Stimulated activated CD4-positive, alpha-beta T cell treated with anti-CD3 and anti-CD28 coated beads, Interleukin-1b, Interleukin-23, amount 100 ng/mL, for 4 hours (primary cell): ENCODE measurements around the gene MYOM1.

ENCODE experiments used
- DNase-seq, 2 donors: peaks; one replicate each; pipeline ENCODE4 v3.0.0-alpha.2; 2020; ENCODE audit warnings: low read depth in 2 of 2

MYOM1 gene

DNA sequence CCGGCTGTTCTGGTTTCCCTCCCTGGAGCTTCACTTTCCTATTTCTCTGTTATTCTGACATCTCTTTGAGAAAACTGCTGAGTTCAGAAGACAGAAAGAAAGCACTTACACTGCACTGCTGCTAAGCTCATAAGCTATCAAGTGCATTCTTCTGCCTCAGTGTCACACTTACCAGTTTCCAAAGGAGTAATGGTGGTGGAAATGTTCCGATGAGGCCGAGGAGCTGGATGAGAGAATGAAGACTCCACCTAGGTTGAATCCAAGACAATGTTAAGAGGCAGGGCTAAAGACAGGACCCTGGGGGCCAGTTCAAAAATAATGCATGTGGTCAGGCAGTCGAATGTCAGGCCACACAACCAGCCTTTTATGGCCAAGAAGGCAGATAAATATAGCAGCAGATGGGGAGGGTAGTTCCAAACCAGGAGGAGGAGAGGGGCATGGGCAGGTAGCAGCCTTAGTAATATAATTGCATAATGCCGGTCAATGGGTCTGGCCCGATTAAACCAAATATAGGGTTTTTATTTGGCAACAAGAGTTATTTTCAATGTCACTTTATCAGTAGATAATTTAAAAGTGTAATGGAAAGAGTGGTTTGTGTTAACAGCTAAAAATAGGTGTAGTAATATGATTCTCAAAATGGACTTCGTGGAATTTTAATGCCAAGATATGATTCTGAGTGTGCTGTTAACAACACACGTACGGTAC is at the start of gene MYOM1:
TSS of gene MYOM1 (minus strand) at position 338 of the 705 bp plus-strand sequence. CDS start 4,745 bp downstream, outside the sequence.
- DNase-seq, result no peak

DNA sequence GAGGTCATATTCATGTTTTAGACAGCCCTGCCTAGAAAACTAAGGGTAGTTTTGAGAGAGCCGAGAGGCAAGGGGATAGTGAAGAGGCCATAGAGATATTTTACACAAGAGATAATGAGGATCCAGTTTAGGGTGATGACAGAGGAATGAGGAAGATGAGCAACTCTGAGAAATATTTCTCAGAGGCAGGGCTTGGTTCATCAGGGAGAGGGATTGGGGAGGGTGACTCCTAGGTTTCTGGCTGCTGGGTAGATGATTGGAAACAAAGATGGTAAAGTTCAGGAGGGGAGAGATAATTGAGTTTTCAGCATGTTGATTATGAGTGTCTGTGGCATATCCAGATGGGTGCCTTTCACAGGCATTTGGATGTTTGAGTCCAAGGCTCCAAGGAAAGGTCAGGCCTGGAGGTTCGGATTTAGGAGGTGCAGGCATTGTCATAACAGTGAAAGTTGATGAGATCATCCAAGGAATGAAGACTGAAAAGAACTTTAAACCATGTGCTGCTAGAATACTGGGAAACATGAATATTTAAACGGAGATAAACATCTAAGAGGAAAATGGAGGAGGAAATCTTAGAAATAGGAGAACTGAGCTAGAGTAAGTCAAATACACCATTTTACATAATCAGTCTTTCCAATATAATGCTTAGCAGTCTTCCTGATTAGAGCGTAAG is 49.6 kb upstream of the MYOM1 start:
- DNase-seq, result no peak

GRCh38 chr18:3268306-3268705 is 48.5 kb upstream of the MYOM1 start:
- DNase-seq, result no peak

GRCh38 chr18:3266062-3266608 is 46.4 kb upstream of the MYOM1 start:
- DNase-seq, result no peak

GRCh38 chr18:3265564-3266033 is 45.8 kb upstream of the MYOM1 start:
- no peak for DNase-seq

- no peak for DNase-seq
Observed at GRCh38 chr18:3264362-3264761, 44.6 kb upstream of the MYOM1 start.

DNA sequence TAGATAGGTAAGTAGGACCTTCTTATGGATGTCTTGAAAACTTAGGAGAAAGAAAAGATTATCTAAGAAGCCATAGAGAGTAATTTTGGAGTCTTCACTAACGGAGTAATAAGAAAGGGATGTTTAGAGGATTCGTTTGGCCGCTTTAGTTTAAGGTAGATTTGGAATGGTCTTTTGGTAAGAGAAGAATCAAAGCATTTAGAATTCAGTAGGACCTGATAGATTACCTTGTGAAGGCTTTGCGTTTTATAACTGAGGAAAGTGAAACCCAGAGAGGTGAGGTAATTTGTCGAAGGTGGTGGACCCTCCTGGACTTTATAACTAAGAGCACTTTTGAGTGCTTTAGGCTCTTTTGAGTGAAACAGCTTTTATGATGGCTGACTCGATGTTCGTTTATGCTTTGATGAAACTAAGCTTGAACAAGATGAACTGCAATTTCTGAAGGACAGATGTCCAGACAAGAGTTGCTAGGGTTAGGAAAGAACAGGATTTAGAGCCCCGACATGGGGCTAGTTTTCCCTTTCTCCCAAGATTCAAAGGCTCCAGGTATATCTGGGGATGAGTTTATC is 43.4 kb upstream of the MYOM1 start:
- no peak for DNase-seq

DNA sequence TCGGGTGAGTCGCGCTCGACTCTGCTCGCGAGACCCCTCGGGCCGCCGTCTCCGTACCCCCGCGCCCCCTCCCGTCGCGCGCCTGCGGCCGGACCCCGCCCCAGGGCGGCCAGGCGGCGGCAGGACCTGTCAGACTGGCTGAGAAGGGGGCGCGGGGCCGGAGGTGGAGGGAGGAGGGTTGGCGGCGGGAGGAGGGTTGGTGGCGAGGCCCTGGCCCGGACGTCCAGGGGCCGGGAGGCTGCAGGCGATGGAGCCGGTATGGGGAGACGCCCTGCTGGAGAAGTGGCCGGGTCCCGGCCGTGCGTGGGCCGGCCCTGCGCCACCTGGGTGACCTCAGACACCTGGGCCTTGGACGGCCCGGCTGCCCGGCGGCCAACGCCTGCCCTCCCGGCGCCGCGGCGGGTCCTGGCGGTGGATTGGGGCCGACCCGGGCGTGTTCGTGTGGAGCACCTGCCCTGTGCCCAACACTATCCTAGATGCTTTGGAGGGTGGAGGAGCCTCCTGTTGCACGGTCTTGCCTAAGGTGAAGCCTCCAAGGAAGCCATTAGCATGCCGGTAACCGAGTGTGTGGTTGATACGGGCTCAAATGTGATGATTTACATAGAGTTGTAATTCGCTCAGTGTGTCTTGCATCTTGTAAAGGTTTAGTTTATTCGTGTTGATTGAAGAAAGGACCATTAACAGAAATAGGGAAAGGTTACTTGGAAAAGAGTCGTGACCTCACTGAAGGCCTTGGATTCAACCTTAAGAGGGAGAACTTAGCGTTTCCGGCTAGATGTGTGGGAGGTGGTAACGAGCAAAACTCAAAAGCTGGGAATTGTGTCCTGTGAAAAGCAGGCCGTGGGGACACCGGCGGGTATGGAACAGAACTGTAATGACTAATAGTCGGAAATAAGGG is 42.7 kb upstream of the MYOM1 start:
- peak in 1 of 2 donors; percentile 19 for DNase-seq

DNA sequence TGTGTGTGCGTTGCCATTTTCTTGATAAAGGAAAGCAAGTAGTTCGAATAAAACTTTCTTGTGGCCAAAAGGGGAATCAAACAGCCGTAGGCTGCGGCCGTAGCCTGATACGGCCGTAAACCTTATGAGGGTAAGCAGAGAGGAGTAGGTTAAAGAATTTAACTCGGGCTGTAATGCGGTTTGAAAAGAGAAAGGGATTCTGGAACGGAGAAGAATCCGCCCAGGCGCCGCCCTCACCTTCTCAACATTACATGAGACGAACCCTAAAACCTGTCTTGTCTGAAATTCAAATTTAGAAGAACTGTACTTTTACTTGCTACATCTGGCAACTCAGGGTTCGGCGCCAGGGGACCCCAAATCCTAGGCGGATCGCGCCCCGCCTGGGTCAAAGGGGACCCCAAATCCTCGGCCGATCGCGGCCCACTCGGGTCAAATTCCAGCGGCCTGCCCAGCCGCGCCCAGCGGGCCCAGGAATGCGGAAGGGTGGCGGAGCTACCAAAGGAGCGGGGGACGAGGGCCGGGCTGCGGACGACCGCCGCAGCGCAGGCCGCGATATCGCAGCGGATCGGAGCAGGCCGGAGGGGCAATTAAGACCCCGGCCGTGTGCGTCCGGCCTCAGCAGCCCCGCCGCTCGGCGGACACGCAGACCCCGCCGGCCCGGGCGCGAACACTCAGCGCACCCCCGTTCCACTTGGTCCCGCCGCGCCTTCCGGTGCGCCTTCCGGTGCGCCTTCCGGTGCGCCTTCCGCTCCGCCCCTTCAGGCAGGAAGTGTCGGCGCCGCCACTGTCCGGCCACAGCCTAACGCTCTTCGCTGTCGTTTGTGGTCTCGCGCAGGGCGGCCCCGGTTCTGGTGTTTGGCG is 41.8 kb upstream of the MYOM1 start, which contains the start of gene MYL12B:
TSS of gene MYL12B (plus strand) at position 761 of the 861 bp plus-strand sequence. CDS start 10,766 bp downstream, outside the sequence.
- peak; percentile 53 to 65 for DNase-seq

DNA sequence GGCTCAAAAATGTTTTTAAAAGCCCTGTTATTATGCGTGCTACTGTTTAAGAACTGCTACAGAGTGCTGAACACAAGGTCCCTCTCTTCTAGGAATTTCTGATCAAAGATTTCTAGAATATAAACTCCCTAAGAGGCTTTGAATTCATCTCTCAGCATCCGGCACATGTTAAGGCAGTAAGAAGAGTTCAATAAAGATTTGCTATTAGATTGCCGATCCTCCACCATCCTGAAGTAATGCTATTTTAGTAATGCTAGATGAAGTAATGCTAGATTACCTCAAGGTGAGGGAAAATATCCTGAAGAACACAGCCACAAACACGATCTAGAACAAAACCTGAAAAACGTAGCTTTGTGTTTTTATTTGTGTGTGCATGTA is 41.2 kb upstream of the MYOM1 start:
- DNase-seq, result no peak

DNA sequence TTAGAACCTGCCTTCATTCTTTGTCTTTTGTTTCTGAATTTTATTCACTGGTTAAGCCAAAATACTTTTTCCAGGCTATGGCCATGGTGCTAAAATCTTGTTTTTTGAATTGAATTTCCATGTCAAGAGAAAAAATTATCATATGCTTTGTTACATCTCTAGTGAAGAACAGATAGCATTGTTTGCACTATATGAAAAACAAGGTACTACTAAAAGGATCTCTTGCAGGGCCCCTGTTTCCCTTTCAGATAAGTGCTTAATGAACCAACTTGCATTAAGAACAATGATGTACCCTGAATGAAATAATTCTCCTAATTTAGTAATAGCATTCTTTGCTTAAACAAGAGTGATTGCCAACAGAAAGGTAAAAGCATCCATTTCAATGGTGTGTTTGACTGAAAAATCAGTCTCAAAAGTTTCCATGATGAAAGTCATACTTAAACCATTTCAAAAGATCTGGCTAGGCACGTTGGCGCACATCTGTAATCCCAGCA is 37.9 kb upstream of the MYOM1 start:
- no peak for DNase-seq

DNA sequence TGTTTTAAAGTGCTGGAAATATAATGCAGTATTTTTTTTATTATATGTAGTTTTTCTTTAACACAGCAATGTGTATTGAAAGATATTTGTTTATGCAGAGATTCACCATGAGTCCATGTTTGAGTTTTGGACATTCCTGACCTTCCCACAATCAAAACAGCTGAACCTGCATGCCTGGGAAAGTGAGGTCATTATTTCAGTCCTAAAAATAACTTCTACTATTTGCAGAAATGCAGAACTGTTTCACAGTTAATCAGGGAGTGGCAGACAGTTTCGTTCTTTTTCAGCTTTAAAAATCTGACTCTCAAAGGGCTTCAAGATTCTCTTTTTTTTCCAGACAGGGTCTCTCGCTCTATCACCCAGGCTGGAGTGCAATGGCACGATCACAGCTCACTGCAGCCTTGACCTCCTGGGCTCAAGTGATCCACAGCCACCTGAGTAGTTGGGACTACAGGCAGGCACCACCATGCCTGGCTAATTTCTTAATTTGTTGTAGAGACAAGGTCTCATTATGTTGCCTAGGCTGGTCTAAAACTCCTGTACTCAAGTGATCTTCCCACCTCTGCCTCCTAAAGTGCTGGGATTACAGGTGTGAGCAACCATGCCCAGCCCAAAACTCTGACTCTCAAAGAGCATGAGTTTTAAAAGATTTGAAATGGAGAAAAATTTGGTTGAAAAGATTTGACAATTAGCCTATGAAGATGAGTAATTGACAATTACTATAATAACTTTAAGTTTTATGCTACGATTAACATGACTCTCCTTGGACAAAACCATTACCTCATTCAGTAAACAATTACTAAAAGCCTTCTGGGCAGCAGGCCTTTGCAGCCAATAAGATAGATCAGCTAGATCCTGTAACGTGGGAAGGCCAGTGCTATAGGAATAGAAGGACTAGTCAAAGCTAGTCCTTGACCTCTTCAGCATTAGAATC is 37.2 kb upstream of the MYOM1 start:
- no peak for DNase-seq

DNA sequence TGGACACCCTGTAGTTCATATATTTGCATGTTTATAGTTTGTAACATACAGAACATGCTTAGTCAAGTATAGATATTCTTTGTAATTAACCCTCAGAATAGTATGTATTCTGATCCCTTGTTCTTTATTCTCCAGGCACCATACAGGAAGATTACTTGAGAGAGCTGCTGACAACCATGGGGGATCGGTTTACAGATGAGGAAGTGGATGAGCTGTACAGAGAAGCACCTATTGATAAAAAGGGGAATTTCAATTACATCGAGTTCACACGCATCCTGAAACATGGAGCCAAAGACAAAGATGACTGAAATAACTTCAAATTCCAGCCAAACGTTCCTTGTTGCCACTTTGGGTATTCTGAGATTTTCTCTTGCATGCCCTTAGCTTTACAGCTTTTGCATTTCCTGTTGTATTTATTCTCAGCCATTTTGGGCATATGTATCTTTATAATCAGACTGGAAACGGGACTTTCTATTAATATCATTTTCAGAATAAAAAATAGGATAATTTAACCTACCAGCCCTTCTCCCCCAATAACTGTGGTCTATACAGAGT is 35.9 kb upstream of the MYOM1 start:
- no peak for DNase-seq

- no peak for DNase-seq
Observed at GRCh38 chr18:3254725-3255124, 35.0 kb upstream of the MYOM1 start.

DNA sequence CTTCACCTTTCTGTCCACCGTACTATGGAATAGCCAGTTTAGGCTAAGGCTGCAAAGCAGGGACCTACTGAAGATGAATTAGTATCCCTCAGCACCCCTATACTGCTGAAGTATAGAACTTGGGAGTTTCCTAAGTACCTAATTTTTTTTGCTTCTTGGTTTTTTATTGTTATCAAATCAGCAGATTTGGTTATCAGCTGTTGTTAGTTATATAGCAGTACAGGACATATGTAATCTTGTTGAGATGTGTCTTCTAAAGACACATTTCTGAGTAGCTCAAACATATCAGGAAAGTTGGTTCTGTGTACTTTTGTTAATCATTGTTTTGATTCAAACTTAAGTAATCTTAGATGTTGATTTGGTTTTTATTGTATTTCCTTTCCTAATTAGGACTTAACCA is 33.1 kb upstream of the MYOM1 start:
- no peak for DNase-seq

- DNase-seq, result no peak
Observed at GRCh38 chr18:3251963-3252277, 32.2 kb upstream of the MYOM1 start.

GRCh38 chr18:3251249-3251962 is 31.6 kb upstream of the MYOM1 start:
- DNase-seq, result no peak
